NCI-H2081 treated with DMSO at 0.1 percent for 48 hours (cell line): ENCODE measurements around the gene GPATCH2.
"Not testable (repeated sequence)": the region's sequence is repeated elsewhere in the genome, so short reads cannot be mapped to it uniquely, and the experiment has no call there.

Experiments used
- DNase-seq: peaks from one replicate; lab custom pipeline; 2025; lab: John Stamatoyannopoulos, UW

Gene GPATCH2

GRCh38 chr1:217525773-217526490 is 105.0 kb downstream of the GPATCH2 start:
- DNase-seq, result no peak

DNA sequence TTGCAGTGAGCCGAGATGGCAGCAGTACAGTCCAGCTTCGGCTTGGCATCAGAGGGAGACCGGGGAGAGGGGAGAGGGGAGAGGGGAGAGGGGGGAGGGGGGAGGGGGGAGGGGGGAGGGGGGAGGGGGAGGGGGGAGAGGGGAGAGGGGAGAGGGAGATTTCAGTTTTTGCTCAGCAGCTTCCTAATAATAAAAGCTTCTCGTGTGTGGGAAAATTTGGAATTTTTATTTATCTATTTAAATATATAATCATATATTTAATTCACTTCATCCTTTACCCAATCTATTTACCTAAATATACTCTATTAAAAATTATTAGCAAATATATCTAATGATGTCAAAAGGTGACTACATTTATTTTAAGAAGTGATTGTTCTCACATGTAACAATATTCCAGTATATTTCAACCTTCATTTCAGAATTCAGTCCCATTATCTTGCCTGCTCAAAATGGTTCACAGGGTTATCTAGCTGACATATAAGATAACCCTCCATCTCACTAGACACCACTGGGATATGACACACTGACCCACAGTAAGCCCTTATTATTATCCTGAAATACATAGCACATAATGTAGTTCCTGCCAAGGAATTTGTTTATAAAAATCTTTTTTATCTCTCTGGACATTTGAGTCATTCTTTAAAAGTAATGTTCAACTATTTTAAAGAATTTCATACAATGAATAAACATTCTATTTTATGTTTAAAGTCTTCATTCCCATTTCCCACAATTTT is 105.9 kb downstream of the GPATCH2 start:
- DNase-seq, result no peak

- DNase-seq, result not testable (repeated sequence)
Measured at GRCh38 chr1:217523921-217524320, 107.0 kb downstream of the GPATCH2 start.

DNA sequence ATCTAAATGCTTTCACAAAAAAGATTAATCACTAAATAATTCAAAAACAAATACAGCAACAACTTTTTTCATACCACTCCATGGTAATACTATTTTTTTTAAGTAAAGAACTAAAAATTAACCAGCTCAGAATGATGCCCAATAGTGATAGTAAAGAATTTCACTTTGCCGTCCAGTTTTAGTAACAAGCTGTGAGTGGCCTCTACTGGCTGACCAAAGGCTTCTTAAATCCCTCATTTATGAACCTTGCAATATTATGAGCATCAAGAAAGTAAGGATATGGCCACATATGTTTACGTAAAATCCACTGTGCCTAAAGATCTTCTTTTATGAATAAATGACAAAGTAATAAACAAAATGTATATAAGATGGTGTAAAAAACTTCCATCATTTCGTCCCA is 108.6 kb downstream of the GPATCH2 start:
- no peak for DNase-seq

DNA sequence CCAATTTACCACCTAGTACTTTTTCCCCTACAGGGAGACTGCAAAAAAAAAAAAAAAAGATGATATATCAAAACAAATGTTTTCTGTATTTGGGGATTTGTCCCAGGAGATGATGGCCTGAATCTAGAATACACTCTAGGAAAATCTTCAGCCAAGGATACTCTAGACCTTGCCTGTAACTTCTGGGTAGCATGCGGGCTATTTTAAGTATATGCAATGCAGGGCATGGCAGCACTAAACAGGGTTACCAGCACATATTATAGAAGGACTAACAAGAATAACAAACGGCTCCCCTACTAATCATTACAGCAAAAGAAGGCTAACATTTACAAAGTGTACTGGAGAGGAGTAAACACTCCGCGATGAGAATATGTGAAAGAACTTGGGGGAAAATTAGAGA is 109.6 kb downstream of the GPATCH2 start:
- no peak for DNase-seq

DNA sequence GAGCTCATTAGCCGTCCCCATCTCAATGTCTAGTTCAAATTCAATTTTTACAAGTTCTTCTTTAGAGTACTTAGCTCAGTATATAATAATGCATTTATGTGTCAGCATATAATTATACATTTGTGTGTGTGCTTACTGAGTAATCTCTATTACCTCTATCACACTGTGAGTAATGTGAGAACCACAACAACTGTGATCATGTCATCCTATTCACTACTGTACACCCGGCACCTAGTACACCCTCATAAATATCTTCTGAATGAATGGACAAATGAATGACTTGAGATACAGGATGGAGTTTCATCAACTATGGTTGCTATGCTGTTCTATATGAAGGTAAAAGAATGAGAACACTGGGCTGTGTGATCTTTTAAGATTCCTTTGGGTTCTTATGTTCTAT is 124.0 kb downstream of the GPATCH2 start:
- peak; percentile 41 for DNase-seq

DNA sequence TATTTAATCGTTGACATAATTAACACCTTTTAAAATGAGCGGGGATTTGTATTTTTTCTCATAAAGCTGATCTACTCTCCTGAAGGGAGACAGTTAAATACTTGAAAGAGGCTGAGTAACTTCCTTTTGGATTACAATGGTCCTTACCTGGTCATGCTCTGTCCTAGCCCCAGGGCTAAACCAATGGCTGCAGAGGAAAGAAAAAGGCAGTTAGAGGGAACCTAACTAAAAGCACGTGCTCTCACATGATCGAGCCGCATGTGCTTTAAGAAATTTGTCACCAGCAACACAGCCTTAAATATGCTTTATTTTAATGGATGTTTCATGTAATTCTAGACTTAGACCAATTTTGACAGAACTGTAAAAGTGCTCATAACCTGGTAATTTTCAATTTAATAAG is 132.7 kb downstream of the GPATCH2 start:
- DNase-seq, result no peak

DNA sequence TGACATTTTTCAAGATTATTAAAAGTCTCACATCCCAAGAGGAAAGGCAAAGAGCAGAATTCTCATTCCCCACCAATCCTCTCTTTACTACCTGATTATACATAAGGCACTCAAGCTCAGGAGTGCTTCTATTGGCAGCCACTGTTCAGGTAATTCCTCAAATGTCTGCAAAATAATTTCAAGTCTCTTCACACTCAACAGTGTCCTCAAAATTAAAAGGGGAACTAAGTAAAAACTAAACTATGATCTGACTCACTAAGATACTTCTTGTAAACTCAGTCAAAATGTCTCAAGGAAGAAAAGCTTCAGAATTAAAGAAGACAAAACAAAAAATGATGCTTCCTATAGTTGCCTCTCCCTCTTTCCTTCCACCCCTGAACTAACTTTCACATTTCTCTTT is 135.6 kb downstream of the GPATCH2 start:
- no peak for DNase-seq

DNA sequence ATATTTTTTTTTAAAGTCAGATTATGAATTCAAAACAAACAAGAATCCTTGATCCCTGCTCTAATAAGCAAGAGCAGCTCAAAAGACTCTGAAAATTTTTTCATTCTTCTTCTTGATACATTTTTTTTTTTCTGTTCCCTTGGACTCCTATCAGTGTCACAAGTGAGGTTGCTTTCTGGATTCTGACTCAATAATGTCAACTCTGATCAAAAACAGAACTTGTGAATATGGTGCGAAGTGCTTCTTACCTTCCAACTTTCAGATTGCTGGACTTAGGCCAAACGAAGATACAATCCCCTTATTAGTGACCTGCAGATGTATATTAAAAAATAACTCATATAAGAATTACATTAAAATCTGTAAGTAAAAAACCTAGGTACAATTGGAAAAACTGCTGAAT is 136.1 kb downstream of the GPATCH2 start:
- DNase-seq, result no peak

DNA sequence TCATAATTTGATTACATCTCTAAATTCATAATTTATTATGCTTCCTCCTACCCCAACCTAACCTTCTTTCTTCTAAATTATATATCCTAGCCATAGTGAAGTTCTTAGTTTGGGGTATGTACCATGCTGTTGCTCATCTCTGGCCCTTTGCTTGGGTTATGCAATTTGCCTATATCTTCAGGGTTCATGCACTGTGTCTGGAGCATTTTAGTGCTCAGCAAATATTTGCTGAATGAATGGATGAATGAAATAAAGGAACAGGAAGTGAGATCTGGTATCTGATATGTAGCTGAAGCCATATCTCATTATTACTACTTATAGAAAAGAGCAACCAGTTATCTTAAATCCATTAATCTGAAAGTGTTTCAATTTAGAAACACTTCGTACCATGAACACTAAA is 137.6 kb downstream of the GPATCH2 start:
- no peak for DNase-seq

DNA sequence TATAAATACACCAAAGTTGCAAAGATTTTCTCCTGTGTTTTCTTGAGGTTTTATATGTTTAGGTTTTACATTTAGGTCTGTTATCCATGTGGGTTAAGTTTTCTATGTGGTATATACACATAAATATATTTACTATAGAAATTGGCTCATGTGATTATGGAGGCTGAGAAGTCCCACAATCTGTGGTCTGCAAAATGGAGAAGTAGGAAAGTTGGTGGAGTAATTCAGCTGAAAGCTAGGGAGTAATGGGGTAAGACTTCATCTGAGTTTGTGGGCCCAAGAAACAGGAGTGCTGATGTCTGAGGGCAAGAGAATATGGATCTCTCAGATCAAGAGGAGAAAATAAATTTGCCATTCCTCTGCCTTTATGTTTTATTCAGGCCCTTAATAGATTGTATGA is 146.0 kb downstream of the GPATCH2 start:
- DNase-seq, result no peak

GRCh38 chr1:217482356-217483102 is 148.4 kb downstream of the GPATCH2 start:
- DNase-seq, result no peak

- no peak for DNase-seq
Measured at GRCh38 chr1:217478450-217478849, 152.4 kb downstream of the GPATCH2 start.

DNA sequence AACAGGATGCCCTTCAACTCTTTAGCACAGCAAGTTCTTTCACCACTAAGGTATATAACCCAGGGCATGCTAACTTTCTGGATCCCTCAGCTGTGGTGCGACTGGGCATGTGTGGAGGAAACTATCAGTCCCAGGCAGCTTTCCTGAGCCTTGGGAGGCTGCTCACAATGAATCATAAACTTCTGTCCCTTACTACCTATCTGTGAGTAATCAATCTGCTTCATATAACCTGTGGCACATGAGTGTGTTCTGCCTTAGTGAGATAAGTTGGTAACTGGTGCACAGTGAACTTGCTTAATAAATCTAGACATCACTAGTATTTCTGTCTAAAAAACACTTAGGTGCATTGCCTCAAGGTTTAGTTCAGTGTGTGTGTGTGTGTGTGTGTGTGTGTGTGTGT is 158.0 kb downstream of the GPATCH2 start:
- DNase-seq, result no peak

- DNase-seq, result no peak
Measured at GRCh38 chr1:217471403-217471802, 159.5 kb downstream of the GPATCH2 start.

GRCh38 chr1:217469983-217470382 is 160.9 kb downstream of the GPATCH2 start:
- DNase-seq, result no peak

DNA sequence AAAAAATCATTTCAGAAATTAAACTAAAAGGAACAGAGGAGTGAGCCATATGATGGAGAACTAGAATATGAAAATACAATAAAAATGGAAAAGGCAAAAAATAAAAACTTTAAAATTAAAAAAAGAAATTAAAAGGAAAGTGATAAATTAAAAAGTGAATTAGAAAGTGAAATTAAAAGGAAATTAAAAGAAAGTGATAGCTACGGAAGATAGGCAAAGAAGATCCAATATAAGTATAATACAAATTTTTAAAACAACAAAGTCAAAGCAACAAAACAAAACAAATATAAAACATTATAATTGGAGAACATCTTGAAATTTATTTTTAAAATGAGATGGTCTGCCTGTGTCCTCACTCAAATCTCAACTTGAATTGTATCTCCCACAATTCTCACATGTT is 165.8 kb downstream of the GPATCH2 start:
- no peak for DNase-seq

DNA sequence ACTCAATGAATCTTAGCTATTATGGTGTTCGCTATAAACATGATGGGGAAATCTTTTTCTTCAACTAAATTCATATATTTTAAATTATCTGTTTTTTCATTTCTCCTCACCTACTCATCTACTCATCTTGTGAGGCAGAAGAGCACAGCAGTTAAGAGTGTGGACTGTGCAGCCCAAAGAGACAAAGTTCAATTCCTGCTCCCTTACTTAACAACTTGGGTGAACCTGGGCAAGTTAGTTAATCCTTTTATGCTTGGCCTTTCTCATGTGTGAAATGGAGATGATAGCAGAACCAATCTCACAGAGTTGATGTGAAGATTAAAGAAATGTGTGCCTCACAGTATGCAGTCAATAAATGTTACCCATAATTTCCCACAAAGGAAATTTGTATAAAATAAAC is 168.2 kb downstream of the GPATCH2 start:
- no peak for DNase-seq

GRCh38 chr1:217462159-217462558 is 168.7 kb downstream of the GPATCH2 start:
- DNase-seq, result no peak

DNA sequence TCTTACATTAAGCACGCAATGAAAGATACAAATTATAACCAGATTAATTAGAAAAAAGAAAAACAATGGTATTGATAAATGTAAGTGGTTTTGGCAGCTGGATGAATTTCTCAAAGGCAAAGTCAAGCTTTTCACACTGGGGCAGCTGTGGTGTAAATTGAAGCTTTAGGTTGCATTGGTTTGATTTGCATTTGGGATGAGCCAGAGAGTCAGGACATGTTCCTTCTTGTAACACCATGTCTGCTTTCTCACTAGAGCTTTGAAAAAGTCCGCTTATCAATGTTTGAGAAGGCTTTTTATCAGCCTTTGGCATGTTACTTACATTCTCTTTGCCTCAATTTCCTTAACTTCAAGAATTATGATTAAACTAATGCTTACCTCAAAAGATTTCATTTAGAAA is 173.9 kb downstream of the GPATCH2 start:
- DNase-seq, result no peak

- no peak for DNase-seq
Measured at GRCh38 chr1:217456261-217456660, 174.6 kb downstream of the GPATCH2 start.

- DNase-seq, result no peak
Measured at GRCh38 chr1:217453816-217454215, 177.1 kb downstream of the GPATCH2 start.

DNA sequence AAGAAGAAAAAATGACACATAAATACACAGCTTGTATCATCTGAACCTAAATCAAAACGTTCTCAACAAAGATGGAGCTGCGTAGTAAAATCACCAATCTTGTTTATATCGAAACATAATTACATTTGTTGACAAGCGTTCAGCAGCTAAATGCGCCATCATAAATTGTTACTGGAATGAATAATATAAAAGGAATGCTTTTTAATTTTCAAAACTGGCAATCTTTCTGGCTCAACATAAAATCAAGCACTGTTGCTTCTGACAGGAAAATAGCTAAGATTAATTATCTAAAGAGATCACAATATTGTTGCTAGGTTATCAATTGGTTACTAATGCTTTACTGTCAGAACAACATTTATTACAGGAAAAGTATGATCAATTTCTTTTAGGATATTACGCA is 181.5 kb downstream of the GPATCH2 start:
- DNase-seq, result no peak
